ENCODE measurements around the gene KBTBD13. TPM values are rescaled to one million over a fixed set of nuclear protein-coding genes. Genes with fewer than 3 reads are reported as not detected.

The KBTBD13 gene
- total and polyA plus RNA-seq, 2 experiments from 2014 or later, result not detected

DNA sequence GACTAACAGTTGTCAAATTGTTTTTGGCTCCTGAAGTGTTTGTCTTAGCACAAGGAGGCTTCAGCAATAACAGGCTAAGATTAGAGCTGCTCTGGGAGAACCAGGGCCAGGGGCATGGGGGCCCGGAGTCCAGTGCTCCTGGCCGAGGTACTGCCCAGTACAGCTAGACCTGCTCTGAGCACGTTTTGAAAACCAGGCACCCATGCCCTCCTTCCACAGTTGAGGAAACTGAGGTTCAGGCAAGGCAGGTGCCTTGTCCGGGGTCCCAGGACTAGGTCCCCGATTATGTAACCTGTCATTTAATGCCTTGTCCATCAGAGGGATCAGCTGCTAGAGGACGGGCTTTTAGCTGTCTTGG is 19.2 kb downstream of the KBTBD13 start (continued):
- TF ChIP-seq, protein P1, sequence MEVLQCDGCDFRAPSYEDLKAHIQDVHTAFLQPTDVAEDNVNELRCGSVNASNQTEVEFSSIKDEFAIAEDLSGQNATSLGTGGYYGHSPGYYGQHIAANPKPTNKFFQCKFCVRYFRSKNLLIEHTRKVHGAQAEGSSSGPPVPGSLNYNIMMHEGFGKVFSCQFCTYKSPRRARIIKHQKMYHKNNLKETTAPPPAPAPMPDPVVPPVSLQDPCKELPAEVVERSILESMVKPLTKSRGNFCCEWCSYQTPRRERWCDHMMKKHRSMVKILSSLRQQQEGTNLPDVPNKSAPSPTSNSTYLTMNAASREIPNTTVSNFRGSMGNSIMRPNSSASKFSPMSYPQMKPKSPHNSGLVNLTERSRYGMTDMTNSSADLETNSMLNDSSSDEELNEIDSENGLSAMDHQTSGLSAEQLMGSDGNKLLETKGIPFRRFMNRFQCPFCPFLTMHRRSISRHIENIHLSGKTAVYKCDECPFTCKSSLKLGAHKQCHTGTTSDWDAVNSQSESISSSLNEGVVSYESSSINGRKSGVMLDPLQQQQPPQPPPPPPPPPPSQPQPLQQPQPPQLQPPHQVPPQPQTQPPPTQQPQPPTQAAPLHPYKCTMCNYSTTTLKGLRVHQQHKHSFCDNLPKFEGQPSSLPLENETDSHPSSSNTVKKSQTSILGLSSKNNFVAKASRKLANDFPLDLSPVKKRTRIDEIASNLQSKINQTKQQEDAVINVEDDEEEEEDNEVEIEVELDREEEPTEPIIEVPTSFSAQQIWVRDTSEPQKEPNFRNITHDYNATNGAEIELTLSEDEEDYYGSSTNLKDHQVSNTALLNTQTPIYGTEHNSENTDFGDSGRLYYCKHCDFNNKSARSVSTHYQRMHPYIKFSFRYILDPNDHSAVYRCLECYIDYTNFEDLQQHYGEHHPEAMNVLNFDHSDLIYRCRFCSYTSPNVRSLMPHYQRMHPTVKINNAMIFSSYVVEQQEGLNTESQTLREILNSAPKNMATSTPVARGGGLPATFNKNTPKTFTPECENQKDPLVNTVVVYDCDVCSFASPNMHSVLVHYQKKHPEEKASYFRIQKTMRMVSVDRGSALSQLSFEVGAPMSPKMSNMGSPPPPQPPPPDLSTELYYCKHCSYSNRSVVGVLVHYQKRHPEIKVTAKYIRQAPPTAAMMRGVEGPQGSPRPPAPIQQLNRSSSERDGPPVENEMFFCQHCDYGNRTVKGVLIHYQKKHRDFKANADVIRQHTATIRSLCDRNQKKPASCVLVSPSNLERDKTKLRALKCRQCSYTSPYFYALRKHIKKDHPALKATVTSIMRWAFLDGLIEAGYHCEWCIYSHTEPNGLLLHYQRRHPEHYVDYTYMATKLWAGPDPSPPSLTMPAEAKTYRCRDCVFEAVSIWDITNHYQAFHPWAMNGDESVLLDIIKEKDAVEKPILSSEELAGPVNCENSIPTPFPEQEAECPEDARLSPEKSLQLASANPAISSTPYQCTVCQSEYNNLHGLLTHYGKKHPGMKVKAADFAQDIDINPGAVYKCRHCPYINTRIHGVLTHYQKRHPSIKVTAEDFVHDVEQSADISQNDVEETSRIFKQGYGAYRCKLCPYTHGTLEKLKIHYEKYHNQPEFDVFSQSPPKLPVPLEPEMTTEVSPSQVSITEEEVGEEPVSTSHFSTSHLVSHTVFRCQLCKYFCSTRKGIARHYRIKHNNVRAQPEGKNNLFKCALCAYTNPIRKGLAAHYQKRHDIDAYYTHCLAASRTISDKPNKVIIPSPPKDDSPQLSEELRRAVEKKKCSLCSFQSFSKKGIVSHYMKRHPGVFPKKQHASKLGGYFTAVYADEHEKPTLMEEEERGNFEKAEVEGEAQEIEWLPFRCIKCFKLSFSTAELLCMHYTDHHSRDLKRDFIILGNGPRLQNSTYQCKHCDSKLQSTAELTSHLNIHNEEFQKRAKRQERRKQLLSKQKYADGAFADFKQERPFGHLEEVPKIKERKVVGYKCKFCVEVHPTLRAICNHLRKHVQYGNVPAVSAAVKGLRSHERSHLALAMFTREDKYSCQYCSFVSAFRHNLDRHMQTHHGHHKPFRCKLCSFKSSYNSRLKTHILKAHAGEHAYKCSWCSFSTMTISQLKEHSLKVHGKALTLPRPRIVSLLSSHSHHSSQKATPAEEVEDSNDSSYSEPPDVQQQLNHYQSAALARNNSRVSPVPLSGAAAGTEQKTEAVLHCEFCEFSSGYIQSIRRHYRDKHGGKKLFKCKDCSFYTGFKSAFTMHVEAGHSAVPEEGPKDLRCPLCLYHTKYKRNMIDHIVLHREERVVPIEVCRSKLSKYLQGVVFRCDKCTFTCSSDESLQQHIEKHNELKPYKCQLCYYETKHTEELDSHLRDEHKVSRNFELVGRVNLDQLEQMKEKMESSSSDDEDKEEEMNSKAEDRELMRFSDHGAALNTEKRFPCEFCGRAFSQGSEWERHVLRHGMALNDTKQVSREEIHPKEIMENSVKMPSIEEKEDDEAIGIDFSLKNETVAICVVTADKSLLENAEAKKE (CRISPR knock-in tag; IDR thresholded peaks at IDR 0.05), result no peak

DNA sequence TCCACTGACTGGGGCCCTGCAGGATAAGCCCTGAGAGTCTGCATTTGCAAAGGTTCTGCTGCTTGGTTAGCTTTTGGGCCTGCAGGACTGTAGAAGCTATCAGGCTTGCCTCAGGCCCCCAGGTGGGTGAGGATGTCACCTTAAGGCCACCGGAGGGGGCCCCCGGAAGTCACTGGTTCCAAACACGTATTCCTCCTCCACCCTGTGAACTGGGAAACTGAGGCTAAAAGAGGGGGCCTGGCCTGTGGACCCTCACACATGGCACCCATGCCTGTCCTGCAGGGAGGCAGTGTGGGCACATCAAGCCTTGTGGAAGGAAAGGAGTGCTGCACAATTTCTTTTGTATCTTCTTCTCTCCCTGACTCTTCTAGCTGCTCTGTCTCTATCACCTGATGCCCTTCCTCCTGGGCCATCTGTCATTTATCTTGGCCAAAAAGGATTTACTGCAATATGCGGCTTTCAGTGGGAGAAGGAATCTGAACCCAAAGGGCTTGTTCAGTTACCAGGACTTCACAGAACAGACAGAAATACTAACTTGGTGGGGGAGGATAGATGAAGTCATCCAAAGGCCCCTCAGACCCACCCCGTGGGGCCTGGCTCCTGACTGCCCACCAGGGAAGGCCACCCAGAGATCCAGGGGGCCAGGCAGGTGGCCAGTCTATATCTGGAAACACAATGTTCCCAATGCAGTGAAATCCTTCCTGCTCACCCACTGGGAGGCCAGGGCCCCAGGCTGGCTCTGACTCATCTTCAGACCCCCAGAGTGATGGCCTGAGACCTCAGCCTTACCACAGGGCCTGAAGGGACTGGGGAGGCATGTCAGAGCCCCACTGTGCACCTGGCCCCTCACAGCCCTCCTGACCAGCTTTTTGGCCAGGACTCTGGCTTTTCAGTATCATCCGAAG is 20.2 kb downstream of the KBTBD13 start:
- H3K36me3 Mint-ChIP-seq (ENCODE audit: low read depth), result no peaks in the 10 kb centered on the region
- no peak overlapping the region for H2AFZ ChIP-seq
- no peaks in the 10 kb centered on the region for H3K9me3 Mint-ChIP-seq
- no peak overlapping the region for H3K27ac ChIP-seq (ENCODE audit: low read depth)
- H3K27me3 Mint-ChIP-seq (ENCODE audit: insufficient read depth, low read depth, poor library complexity), result peaks cover 16% of the 10 kb centered on the region
- no peak overlapping the region for H3K4me2 ChIP-seq
- no peak overlapping the region for H3K4me3 ChIP-seq
- H3K27me3 ChIP-seq (ENCODE audit: insufficient read depth), result no peaks in the 10 kb centered on the region
- DNase-seq (ENCODE audit: low spot score), result no peak
- no peaks in the 10 kb centered on the region for H3K4me1 ChIP-seq (ENCODE audit: insufficient read depth)
- H3K79me2 ChIP-seq (replicated peaks; ENCODE audit: insufficient read depth), result no peaks in the 10 kb centered on the region
- H3K36me3 ChIP-seq (ENCODE audit: insufficient read depth), result no peaks in the 10 kb centered on the region
- peaks cover 3% of the 10 kb centered on the region; the same call in 2 of the 3 replicates for H3K4me1 Mint-ChIP-seq
- H4K20me1 ChIP-seq (replicated peaks; ENCODE audit: insufficient read depth), result no peaks in the 10 kb centered on the region
- ATAC-seq, result no peak
- no peak overlapping the region for H3K27ac Mint-ChIP-seq
- H3F3A ChIP-seq (replicated peaks; ENCODE audit: low read depth), result no peaks in the 10 kb centered on the region
- H3K9me2 ChIP-seq (ENCODE audit: insufficient read depth), result no peaks in the 10 kb centered on the region
- no peak overlapping the region for H3K4me3 Mint-ChIP-seq
- TF ChIP-seq CREB1 (CRISPR knock-in tag; IDR thresholded peaks at IDR 0.05; ENCODE audit: low read depth), result no peak
- TF ChIP-seq, protein P2, sequence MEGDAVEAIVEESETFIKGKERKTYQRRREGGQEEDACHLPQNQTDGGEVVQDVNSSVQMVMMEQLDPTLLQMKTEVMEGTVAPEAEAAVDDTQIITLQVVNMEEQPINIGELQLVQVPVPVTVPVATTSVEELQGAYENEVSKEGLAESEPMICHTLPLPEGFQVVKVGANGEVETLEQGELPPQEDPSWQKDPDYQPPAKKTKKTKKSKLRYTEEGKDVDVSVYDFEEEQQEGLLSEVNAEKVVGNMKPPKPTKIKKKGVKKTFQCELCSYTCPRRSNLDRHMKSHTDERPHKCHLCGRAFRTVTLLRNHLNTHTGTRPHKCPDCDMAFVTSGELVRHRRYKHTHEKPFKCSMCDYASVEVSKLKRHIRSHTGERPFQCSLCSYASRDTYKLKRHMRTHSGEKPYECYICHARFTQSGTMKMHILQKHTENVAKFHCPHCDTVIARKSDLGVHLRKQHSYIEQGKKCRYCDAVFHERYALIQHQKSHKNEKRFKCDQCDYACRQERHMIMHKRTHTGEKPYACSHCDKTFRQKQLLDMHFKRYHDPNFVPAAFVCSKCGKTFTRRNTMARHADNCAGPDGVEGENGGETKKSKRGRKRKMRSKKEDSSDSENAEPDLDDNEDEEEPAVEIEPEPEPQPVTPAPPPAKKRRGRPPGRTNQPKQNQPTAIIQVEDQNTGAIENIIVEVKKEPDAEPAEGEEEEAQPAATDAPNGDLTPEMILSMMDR (conservative IDR thresholded peaks at IDR 0.05; ENCODE audit: low read depth in 2 of 2), result no peak
- no peak for TF ChIP-seq NANOG (IDR thresholded peaks at IDR 0.05; ENCODE audit: borderline replicate concordance)
- TF ChIP-seq, protein P3, sequence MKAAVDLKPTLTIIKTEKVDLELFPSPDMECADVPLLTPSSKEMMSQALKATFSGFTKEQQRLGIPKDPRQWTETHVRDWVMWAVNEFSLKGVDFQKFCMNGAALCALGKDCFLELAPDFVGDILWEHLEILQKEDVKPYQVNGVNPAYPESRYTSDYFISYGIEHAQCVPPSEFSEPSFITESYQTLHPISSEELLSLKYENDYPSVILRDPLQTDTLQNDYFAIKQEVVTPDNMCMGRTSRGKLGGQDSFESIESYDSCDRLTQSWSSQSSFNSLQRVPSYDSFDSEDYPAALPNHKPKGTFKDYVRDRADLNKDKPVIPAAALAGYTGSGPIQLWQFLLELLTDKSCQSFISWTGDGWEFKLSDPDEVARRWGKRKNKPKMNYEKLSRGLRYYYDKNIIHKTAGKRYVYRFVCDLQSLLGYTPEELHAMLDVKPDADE (IDR thresholded peaks at IDR 0.05), result no peak
- TF ChIP-seq POLR2AphosphoS5 (IDR thresholded peaks at IDR 0.05; ENCODE audit: low read depth), result no peak
- TF ChIP-seq EZH2 (IDR thresholded peaks at IDR 0.05; ENCODE audit: low read depth, unreplicated experiment), result no peak
- TF ChIP-seq ZNF331 (CRISPR knock-in tag; IDR thresholded peaks at IDR 0.05; ENCODE audit: low read depth), result no peak
- TF ChIP-seq ZNF114 (CRISPR knock-in tag; IDR thresholded peaks at IDR 0.05), result no peak
- TF ChIP-seq STAT1 (IDR thresholded peaks at IDR 0.05; ENCODE audit: unreplicated experiment), result no peak
- TF ChIP-seq, protein P4, sequence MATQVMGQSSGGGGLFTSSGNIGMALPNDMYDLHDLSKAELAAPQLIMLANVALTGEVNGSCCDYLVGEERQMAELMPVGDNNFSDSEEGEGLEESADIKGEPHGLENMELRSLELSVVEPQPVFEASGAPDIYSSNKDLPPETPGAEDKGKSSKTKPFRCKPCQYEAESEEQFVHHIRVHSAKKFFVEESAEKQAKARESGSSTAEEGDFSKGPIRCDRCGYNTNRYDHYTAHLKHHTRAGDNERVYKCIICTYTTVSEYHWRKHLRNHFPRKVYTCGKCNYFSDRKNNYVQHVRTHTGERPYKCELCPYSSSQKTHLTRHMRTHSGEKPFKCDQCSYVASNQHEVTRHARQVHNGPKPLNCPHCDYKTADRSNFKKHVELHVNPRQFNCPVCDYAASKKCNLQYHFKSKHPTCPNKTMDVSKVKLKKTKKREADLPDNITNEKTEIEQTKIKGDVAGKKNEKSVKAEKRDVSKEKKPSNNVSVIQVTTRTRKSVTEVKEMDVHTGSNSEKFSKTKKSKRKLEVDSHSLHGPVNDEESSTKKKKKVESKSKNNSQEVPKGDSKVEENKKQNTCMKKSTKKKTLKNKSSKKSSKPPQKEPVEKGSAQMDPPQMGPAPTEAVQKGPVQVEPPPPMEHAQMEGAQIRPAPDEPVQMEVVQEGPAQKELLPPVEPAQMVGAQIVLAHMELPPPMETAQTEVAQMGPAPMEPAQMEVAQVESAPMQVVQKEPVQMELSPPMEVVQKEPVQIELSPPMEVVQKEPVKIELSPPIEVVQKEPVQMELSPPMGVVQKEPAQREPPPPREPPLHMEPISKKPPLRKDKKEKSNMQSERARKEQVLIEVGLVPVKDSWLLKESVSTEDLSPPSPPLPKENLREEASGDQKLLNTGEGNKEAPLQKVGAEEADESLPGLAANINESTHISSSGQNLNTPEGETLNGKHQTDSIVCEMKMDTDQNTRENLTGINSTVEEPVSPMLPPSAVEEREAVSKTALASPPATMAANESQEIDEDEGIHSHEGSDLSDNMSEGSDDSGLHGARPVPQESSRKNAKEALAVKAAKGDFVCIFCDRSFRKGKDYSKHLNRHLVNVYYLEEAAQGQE (IDR thresholded peaks at IDR 0.05; ENCODE audit: unreplicated experiment), result no peak
- TF ChIP-seq JUNB (IDR thresholded peaks at IDR 0.05; ENCODE audit: unreplicated experiment), result no peak
